HepG2 (cell line): Measurements from ENCODE around the gene AZU1. TPM values are rescaled to one million over a fixed set of nuclear protein-coding genes. Genes with fewer than 3 reads are reported as not detected.

Experiments
- ARHGAP35 ChIP-seq: sonication (generic); formaldehyde crosslinking; IDR thresholded peaks from 2 replicates; pipeline ENCODE4 v1.9.0; 2022; ENCODE audit warnings: mild to moderate bottlenecking, inconsistent platforms, moderate library complexity, missing genetic modification reagents, borderline replicate concordance
- CBX1 ChIP-seq: IDR thresholded peaks from one replicate; pipeline ENCODE4 v1.6.1; 2016; ENCODE audit warnings: antibody characterized with exemption, low read depth
- ELK4 ChIP-seq: sonication (generic); formaldehyde crosslinking; IDR thresholded peaks from 2 replicates; pipeline ENCODE4 v1.9.0; 2021; ENCODE audit warnings: missing genetic modification reagents, borderline replicate concordance
- ETV5 ChIP-seq: IDR thresholded peaks from 2 replicates; pipeline ENCODE4 v1.6.1; 2018; ENCODE audit warnings: missing biosample characterization, missing genetic modification reagents, inconsistent platforms, borderline replicate concordance
- HDAC1 ChIP-seq: sonication (generic); formaldehyde crosslinking; IDR thresholded peaks from 2 replicates; pipeline ENCODE4 v1.5.1; 2020; ENCODE audit warnings: mild to moderate bottlenecking, missing genetic modification reagents
- MZF1 ChIP-seq: sonication (generic); formaldehyde crosslinking; IDR thresholded peaks from 2 replicates; pipeline ENCODE4 v1.8.1; 2023; ENCODE audit warnings: mild to moderate bottlenecking, missing genetic modification reagents, borderline replicate concordance
- NFAT5 ChIP-seq: sonication (generic); formaldehyde crosslinking; IDR thresholded peaks from 2 replicates; pipeline ENCODE4 v1.4.0; 2020; ENCODE audit warnings: missing genetic modification reagents
- PRDM10 ChIP-seq: sonication (generic); formaldehyde crosslinking; IDR thresholded peaks from 2 replicates; pipeline ENCODE4 v1.4.0; 2020; ENCODE audit warnings: low read depth, missing genetic modification reagents
- SPEN ChIP-seq: sonication (generic); formaldehyde crosslinking; IDR thresholded peaks from 2 replicates; pipeline ENCODE4 v1.5.1; 2020; ENCODE audit warnings: low read depth, mild to moderate bottlenecking, missing genetic modification reagents
- STAT5B ChIP-seq: sonication (generic); formaldehyde crosslinking; IDR thresholded peaks from 2 replicates; pipeline ENCODE4 v1.4.0; 2020; ENCODE audit warnings: missing genetic modification reagents
- U2AF1 ChIP-seq: fragments of 200-400 bp; formaldehyde crosslinking; optimal IDR thresholded peaks from 2 replicates; pipeline ENCODE3; 2017; ENCODE audit warnings: mild to moderate bottlenecking, low read depth, low read length
- ZFP36L2 ChIP-seq: sonication (generic); formaldehyde crosslinking; IDR thresholded peaks from 2 replicates; pipeline ENCODE4 v1.4.0; 2020; ENCODE audit warnings: missing genetic modification reagents
- ZNF335 ChIP-seq: sonication (generic); formaldehyde crosslinking; IDR thresholded peaks from 2 replicates; pipeline ENCODE4 v1.4.0; 2020; ENCODE audit warnings: missing genetic modification reagents
- ZNF496 ChIP-seq: sonication (generic); formaldehyde crosslinking; IDR thresholded peaks from 2 replicates; pipeline ENCODE4 v1.8.1; 2023; ENCODE audit warnings: mild to moderate bottlenecking, moderate library complexity, missing genetic modification reagents; ENCODE audit not compliant: insufficient replicate concordance
- ZNF615 ChIP-seq: sonication (generic); formaldehyde crosslinking; IDR thresholded peaks from 2 replicates; pipeline ENCODE4 v1.5.0; 2020; ENCODE audit warnings: mild to moderate bottlenecking, missing genetic modification reagents, borderline replicate concordance
- ZNF724P ChIP-seq: sonication (generic); formaldehyde crosslinking; IDR thresholded peaks from 2 replicates; pipeline ENCODE4 v1.8.0; 2022; ENCODE audit warnings: missing genetic modification reagents, borderline replicate concordance
- ZSCAN9 ChIP-seq: IDR thresholded peaks from 2 replicates; pipeline ENCODE4 v1.6.1; 2016; ENCODE audit warnings: borderline replicate concordance
- polyA plus RNA-seq, 8 experiments: library from polyadenylated mRNA; depleted of rRNA in 3 of 8; stranded (reverse) in 7 of 8; unstranded in 1 of 8; fragments of >200 nt; fragmentation: Illumina TruSeq in 4 of 8; extraction: Trizol in 4 of 8; gene quantifications; 2 replicates each; pipeline versions ENCODE4 v1.2.1 to v1.2.3, GENCODE V29; 2011 to 2016; ENCODE audit warnings: low read depth in 4 of 8, missing spikeins in 1 of 8, mixed read lengths in 1 of 8; ENCODE audit not compliant: insufficient read depth in 1 of 8
- total RNA-seq, 5 experiments: library from RNA; depleted of rRNA; stranded (reverse); fragments of >200 nt; fragmentation: Illumina TruSeq; extraction: Trizol; gene quantifications; 2 replicates each; pipeline ENCODE4 v1.2.3, GENCODE V29; 2016; ENCODE audit warnings: low read depth in 1 of 5

Gene AZU1
- total and polyA plus RNA-seq, 2 of the 13 experiments (the other 11 are each of a cell fraction or from before 2014, with no cell fraction given), result not detected

GRCh38 chr19:782185-782877 lies 45.3 kb upstream of the AZU1 start (continued):
- peak; percentile 69 for TF ChIP-seq HDAC1
- TF ChIP-seq ZNF496 (CRISPR knock-in tag), result no peak
- no peak for TF ChIP-seq STAT5B
- no peak for TF ChIP-seq ZNF724P (CRISPR knock-in tag)
- no peak for TF ChIP-seq U2AF1
- TF ChIP-seq MZF1, result no peak
- no peak for TF ChIP-seq ZNF335 (CRISPR knock-in tag)
- TF ChIP-seq NFAT5 (CRISPR knock-in tag), result no peak
- TF ChIP-seq ETV5 (CRISPR knock-in tag), result peak; percentile 52; the same call in 1 of the 2 replicates
- TF ChIP-seq SPEN (CRISPR knock-in tag), result no peak
- peak; percentile 69 for TF ChIP-seq PRDM10
- TF ChIP-seq ELK4 (CRISPR knock-in tag), result no peak
- no peak for TF ChIP-seq ZFP36L2
- no peak for TF ChIP-seq ZNF615 (CRISPR knock-in tag)
- peak; percentile 64 for TF ChIP-seq ZSCAN9 (CRISPR knock-in tag)
- TF ChIP-seq ARHGAP35 (CRISPR knock-in tag), result 0 out of 2 replicates have a peak, but pooled peaks have one; percentile 41
- TF ChIP-seq CBX1, result no peak
